ENCODE measurements around the gene C5AR1.
"Not testable (repeated sequence)": the region's sequence is repeated elsewhere in the genome, so short reads cannot be mapped to it uniquely, and the experiment has no call there.

Gene C5AR1

GRCh38 chr19:47331931-47332547 is 22.4 kb downstream of the C5AR1 start, which contains the start of gene C5AR2:
Gene C5AR2 (plus strand): TSS chr19:47332175. CDS start chr19:47340800, 8,625 bp downstream.
- Histone ChIP-seq H3K9me3 (ENCODE audit: control insufficient read depth, insufficient read depth, low read length) (no peaks in the 10 kb centered on the region), H3K27ac (ENCODE audit: low read depth, low read length) (no peak within 1 kb of the TSS)

GRCh38 chr19:47336765-47337718 is 27.4 kb downstream of the C5AR1 start:
- H3K9me3 ChIP-seq (ENCODE audit: control insufficient read depth, insufficient read depth, low read length); H3K27ac ChIP-seq (ENCODE audit: low read depth, low read length); H3K27me3 ChIP-seq (ENCODE audit: control insufficient read depth, low read length); H3K9me2 ChIP-seq (replicated peaks; ENCODE audit: control insufficient read depth, low read length); H3K4me3 ChIP-seq (ENCODE audit: low read length); H3F3A ChIP-seq (ENCODE audit: control insufficient read depth, insufficient read depth); H4K20me1 ChIP-seq (ENCODE audit: control insufficient read depth, insufficient read depth, low read depth, low read length); H3K36me3 ChIP-seq (ENCODE audit: control insufficient read depth, low read length); H3K79me2 ChIP-seq (ENCODE audit: control insufficient read depth, low read length): not testable (repeated sequence)
- Histone ChIP-seq H3K4me1 (ENCODE audit: control insufficient read depth, low read length) (peaks cover 12% of the 10 kb centered on the region), H3K4me2 (ENCODE audit: low read length) (peak overlapping the region; percentile 40)

More at GRCh38 chr19:47331931-47332547, 22.4 kb downstream of the C5AR1 start, which contains the start of gene C5AR2:
- H3K4me3 ChIP-seq (ENCODE audit: low read length): no peak within 1 kb of the TSS
- H3K9me2 ChIP-seq (replicated peaks; ENCODE audit: control insufficient read depth, low read length): no peaks in the 10 kb centered on the region
- H3K36me3 ChIP-seq (ENCODE audit: control insufficient read depth, low read length): no peaks in the 10 kb centered on the region
- TF ChIP-seq EZH2phosphoT487 (IDR thresholded peaks at IDR 0.05; ENCODE audit: borderline replicate concordance, low read length): no peak
- no peak for TF ChIP-seq CTCF (IDR thresholded peaks at IDR 0.05; ENCODE audit: low read depth, low read length, poor library complexity, severe bottlenecking)
- H3K27me3 ChIP-seq (ENCODE audit: control insufficient read depth, low read length): peaks cover 2% of the 10 kb centered on the region; the same call in 1 of the 2 replicates
- H3F3A ChIP-seq (ENCODE audit: control insufficient read depth, insufficient read depth): no peaks in the 10 kb centered on the region
- peaks cover 18% of the 10 kb centered on the region for H3K4me1 ChIP-seq (ENCODE audit: control insufficient read depth, low read length)
- no peaks in the 10 kb centered on the region for H4K20me1 ChIP-seq (ENCODE audit: control insufficient read depth, insufficient read depth, low read depth, low read length)
- no peaks in the 10 kb centered on the region for H3K79me2 ChIP-seq (ENCODE audit: control insufficient read depth, low read length)
- no peak within 1 kb of the TSS for H3K4me2 ChIP-seq (ENCODE audit: low read length)

- no peaks in the 10 kb centered on the region for H3K9me3 ChIP-seq (ENCODE audit: control insufficient read depth, insufficient read depth, low read length)
- H3K4me2 ChIP-seq (ENCODE audit: low read length): no peak overlapping the region
- no peak overlapping the region for H3K4me3 ChIP-seq (ENCODE audit: low read length)
- peaks cover 12% of the 10 kb centered on the region for H3K4me1 ChIP-seq (ENCODE audit: control insufficient read depth, low read length)
- H3K27ac ChIP-seq (ENCODE audit: low read depth, low read length): no peak overlapping the region
- H3K27me3 ChIP-seq (ENCODE audit: control insufficient read depth, low read length): no peaks in the 10 kb centered on the region
- no peaks in the 10 kb centered on the region for H4K20me1 ChIP-seq (ENCODE audit: control insufficient read depth, insufficient read depth, low read depth, low read length)
- H3F3A ChIP-seq (ENCODE audit: control insufficient read depth, insufficient read depth): 0 out of 2 replicates have a peak, but pooled peaks cover 3% of the 10 kb centered on the region
- H3K79me2 ChIP-seq (ENCODE audit: control insufficient read depth, low read length): no peaks in the 10 kb centered on the region
- TF ChIP-seq EZH2phosphoT487 (IDR thresholded peaks at IDR 0.05; ENCODE audit: borderline replicate concordance, low read length) (no peak), CTCF (IDR thresholded peaks at IDR 0.05; ENCODE audit: low read depth, low read length, poor library complexity, severe bottlenecking) (no peak)
- H3K9me2 ChIP-seq (replicated peaks; ENCODE audit: control insufficient read depth, low read length): no peaks in the 10 kb centered on the region
- H3K36me3 ChIP-seq (ENCODE audit: control insufficient read depth, low read length): no peaks in the 10 kb centered on the region
Observed at GRCh38 chr19:47339196-47339880, 29.7 kb downstream of the C5AR1 start.

Measured in DOHH2 (cell line).